ENCODE measurements around the gene SIGLEC6. TPM values are rescaled to one million over a fixed set of nuclear protein-coding genes. Genes with fewer than 3 reads are reported as not detected.

SIGLEC6 gene
- total RNA-seq = 1 to 10 TPM in 2 of 4 donors, under 1 TPM in 2; 0.55 to 2.1 (median 1.4) TPM
- polyA plus RNA-seq = under 1 TPM in 1 of 3 donors, not detected in 2; 0.64 TPM

DNA sequence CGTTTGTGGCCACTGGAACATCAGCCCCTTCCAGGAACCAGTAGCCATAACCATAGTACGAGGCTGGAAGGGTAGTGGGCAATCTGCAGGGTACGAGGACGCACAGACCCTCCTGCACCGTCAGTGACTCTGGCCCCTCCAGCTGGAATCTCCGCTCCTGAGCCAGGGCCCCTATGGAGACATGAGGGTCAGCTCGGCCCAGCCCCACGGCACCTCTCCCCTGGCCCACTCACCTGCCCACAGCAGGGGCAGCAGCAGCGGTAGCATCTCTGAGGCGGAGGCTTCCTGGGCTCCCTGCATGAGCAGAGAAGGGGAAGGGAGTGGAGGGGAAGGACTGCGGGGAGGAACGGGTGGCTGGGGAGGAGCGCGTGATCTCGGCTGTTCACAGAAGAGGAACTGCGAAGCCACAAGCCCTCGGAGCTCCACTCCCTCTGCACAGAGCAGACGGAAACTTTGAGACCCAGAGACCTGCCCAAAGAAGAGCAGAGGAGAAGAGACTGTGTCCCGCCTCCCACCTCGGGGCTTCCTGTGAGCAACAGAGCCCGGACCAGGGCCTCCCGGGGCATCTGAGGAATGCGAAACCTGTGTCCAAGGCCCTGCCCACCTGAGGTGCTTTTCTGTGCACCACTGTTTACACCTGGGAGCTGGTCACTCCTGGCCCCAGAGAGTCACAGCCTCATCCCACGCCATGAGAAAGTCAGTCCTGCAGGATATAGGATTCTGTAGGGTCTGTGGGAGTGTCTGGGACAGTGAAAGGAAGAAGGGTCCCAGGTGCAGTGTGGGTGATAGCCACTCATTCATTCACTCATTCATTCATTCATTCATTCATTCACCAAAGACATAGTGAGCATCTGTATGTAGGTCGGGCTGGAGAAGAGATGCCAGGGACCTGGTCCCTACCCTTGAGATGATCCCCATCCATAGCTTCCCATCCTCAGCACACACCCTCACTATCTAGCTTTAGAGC is at the start of gene SIGLEC6:
TSS of gene SIGLEC6 (minus strand) at position 322 of the 967 bp plus-strand sequence. CDS start at position 300, 22 bp downstream.
- no peak within 1 kb of the TSS for H3K27ac ChIP-seq
- intact Hi-C loops (cut with DNase I) = no loop called here
- no peaks in the 10 kb centered on the region for H3K4me1 ChIP-seq
- peaks cover 0 to 17% (median 0%) of the 10 kb centered on the region in 3 donors for H3K27me3 ChIP-seq
- no peaks in the 10 kb centered on the region for H3K36me3 ChIP-seq
- 28 to 32% methylated on average over 25 of the region's 25 CpGs for WGBS, 2 donors
- no peak within 1 kb of the TSS for H3K4me3 ChIP-seq
- TF ChIP-seq EP300 (IDR thresholded peaks at IDR 0.05) = no peak
- TF ChIP-seq CTCF (IDR thresholded peaks at IDR 0.05) = no peak
- TF ChIP-seq POLR2AphosphoS5 (IDR thresholded peaks at IDR 0.05) = no peak
- TF ChIP-seq POLR2A (IDR thresholded peaks at IDR 0.05) = no peak
- DNase-seq = peak; percentile 77
- H3K9me3 ChIP-seq = no peaks in the 10 kb centered on the region

DNA sequence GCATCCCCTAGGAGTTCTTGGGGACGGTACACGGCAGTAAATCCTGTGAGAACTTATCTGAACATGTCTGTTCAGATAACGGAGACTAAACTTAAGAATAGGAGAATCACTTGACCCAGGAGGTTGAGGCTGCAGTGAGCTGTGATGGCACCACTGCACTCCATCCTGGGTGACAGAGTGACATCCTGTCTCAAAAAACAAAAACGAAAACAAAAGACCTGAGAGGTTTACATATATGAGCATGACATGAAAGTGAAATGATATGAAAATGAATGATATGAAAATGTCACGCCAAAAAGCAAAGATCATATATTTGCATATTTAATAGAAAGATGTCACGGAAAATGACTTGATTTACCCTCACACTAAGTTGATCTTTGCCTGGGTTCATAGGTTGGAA is 45.4 kb upstream of the SIGLEC6 start:
- intact Hi-C loops (cut with DNase I) = loop anchor here (10.0 kb wide), 1 partner anchor 212 kb away; the partner anchor contains the start of genes CLDND2 and ETFB
- DNase-seq = no peak
- H3K9me3 ChIP-seq = no peaks in the 10 kb centered on the region
- TF ChIP-seq POLR2A (IDR thresholded peaks at IDR 0.05) (no peak), CTCF (IDR thresholded peaks at IDR 0.05) (no peak), POLR2AphosphoS5 (IDR thresholded peaks at IDR 0.05) (no peak), EP300 (IDR thresholded peaks at IDR 0.05) (no peak)
- H3K36me3 ChIP-seq = peaks cover 0 to 45% (median 18%) of the 10 kb centered on the region in 4 donors
- no peaks in the 10 kb centered on the region for H3K27me3 ChIP-seq
- 94 to 96% methylated on average over 6 of the region's 6 CpGs for WGBS, 2 donors
- no peak overlapping the region for H3K27ac ChIP-seq
- H3K4me3 ChIP-seq = no peak overlapping the region
- peaks cover 0 to 13% (median 10%) of the 10 kb centered on the region in 4 donors for H3K4me1 ChIP-seq

- intact Hi-C loops (cut with DNase I) = loop anchor here (5.0 to 10.0 kb wide), 3 partner anchors 209 to 466 kb away; partner anchors contain the start of genes CLDND2, CTU1 and ETFB
- Histone ChIP-seq H3K27me3 (no peaks in the 10 kb centered on the region), H3K4me3 (no peak overlapping the region), H3K27ac (no peak overlapping the region), H3K4me1 (peaks cover 0 to 17% (median 13%) of the 10 kb centered on the region in 4 donors), H3K36me3 (peaks cover 0 to 29% (median 6%) of the 10 kb centered on the region in 4 donors), H3K9me3 (no peaks in the 10 kb centered on the region)
- no peak for DNase-seq
- 95 to 96% methylated on average over 3 of the region's 3 CpGs for WGBS, 2 donors
- TF ChIP-seq POLR2AphosphoS5 (IDR thresholded peaks at IDR 0.05) = no peak
- TF ChIP-seq POLR2A (IDR thresholded peaks at IDR 0.05) = no peak
- no peak for TF ChIP-seq CTCF (IDR thresholded peaks at IDR 0.05)
- TF ChIP-seq EP300 (IDR thresholded peaks at IDR 0.05) = no peak
Observed at GRCh38 chr19:51573331-51573730, 41.9 kb upstream of the SIGLEC6 start.

GRCh38 chr19:51572908-51573307 is 41.4 kb upstream of the SIGLEC6 start:
- no peak for DNase-seq
- peaks cover 0 to 17% (median 13%) of the 10 kb centered on the region in 4 donors for H3K4me1 ChIP-seq
- H3K27ac ChIP-seq = no peak overlapping the region
- H3K9me3 ChIP-seq = no peaks in the 10 kb centered on the region
- H3K27me3 ChIP-seq = no peaks in the 10 kb centered on the region
- WGBS, 2 donors = 94 to 99% methylated on average over 4 of the region's 4 CpGs
- TF ChIP-seq EP300 (IDR thresholded peaks at IDR 0.05) = no peak
- TF ChIP-seq CTCF (IDR thresholded peaks at IDR 0.05) = no peak
- TF ChIP-seq POLR2A (IDR thresholded peaks at IDR 0.05) = no peak
- no peak for TF ChIP-seq POLR2AphosphoS5 (IDR thresholded peaks at IDR 0.05)
- no peak overlapping the region for H3K4me3 ChIP-seq
- H3K36me3 ChIP-seq = peaks cover 0 to 25% (median 6%) of the 10 kb centered on the region in 4 donors
- intact Hi-C loops (cut with DNase I) = loop anchor here (5.0 to 10.0 kb wide), 3 partner anchors 208 to 466 kb away; partner anchors contain the start of genes CLDND2, CTU1 and ETFB
